HS-27A (cell line): ENCODE results near the gene TRAPPC5.

Experiments
- DNase-seq: peaks from one replicate; pipeline ENCODE4 v3.0.0-alpha.2; 2012; ENCODE audit warnings: low read depth, missing footprints

The TRAPPC5 gene

GRCh38 chr19:7732045-7732444, 51.4 kb downstream of the TRAPPC5 start, which contains the start of gene CLEC4G:
CLEC4G (minus strand) TSS chr19:7732110; CDS start chr19:7732102, 8 bp downstream.
- no peak for DNase-seq

- no peak for DNase-seq
Measured at GRCh38 chr19:7733376-7733775, 52.7 kb downstream of the TRAPPC5 start.

- no peak for DNase-seq
Measured at GRCh38 chr19:7734220-7735203, 53.9 kb downstream of the TRAPPC5 start.

GRCh38 chr19:7736148-7736547, 55.5 kb downstream of the TRAPPC5 start:
- no peak for DNase-seq

- DNase-seq, result no peak
Measured at GRCh38 chr19:7737215-7737614, 56.6 kb downstream of the TRAPPC5 start.
